Measurements from ENCODE around the gene CHMP4B.

DNA sequence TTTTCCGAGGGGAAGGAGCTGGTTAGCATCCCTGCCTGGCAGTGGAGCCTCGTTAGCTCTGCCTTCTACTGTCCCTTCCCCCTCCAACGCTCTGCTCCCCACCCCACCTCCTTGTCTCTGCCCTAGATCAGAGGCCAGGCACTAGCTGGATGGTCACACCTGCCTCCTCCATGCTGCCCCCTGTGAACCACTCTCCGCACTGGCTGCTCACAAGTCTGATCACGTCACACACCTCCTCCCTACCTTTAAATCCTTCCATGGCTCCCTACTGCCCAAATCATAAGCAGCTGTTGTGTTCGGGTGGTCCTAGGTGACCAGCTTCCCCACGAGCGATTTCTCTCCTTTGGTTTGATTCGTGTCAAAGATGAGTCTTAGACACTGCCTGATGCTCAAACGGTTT is 71.3 kb downstream of the CHMP4B start:
- TF ChIP-seq, protein P1, sequence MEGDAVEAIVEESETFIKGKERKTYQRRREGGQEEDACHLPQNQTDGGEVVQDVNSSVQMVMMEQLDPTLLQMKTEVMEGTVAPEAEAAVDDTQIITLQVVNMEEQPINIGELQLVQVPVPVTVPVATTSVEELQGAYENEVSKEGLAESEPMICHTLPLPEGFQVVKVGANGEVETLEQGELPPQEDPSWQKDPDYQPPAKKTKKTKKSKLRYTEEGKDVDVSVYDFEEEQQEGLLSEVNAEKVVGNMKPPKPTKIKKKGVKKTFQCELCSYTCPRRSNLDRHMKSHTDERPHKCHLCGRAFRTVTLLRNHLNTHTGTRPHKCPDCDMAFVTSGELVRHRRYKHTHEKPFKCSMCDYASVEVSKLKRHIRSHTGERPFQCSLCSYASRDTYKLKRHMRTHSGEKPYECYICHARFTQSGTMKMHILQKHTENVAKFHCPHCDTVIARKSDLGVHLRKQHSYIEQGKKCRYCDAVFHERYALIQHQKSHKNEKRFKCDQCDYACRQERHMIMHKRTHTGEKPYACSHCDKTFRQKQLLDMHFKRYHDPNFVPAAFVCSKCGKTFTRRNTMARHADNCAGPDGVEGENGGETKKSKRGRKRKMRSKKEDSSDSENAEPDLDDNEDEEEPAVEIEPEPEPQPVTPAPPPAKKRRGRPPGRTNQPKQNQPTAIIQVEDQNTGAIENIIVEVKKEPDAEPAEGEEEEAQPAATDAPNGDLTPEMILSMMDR (IDR thresholded peaks at IDR 0.05): no peak
- no peak for TF ChIP-seq POLR2AphosphoS5 (IDR thresholded peaks at IDR 0.05; ENCODE audit: low read depth, low read length)
